B cell (primary cell): Measurements from ENCODE around the gene TUBA3C. TPM values are rescaled to one million over a fixed set of nuclear protein-coding genes. Genes with fewer than 3 reads are reported as not detected.

Experiments used
- ATAC-seq: fragments of 200-7000 bp; cut with Tn5 transposase; one replicate; pipeline ENCODE4 v1.10.0; 2021; ENCODE audit warnings: low read depth, mild to moderate bottlenecking, moderate number of reproducible peaks, moderate library complexity
- CTCF ChIA-PET: fragments of 350-600 bp; sonication (Branson Sonifier 250); formaldehyde crosslinking; loops from one replicate; lab custom pipeline; 2021; ENCODE audit warnings: antibody characterized with exemption, inconsistent platforms; lab: Charles Lee
- POLR2A ChIA-PET: fragments of 350-600 bp; sonication (Branson Sonifier 250); formaldehyde crosslinking; loops from one replicate; lab custom pipeline; 2021; ENCODE audit warnings: antibody characterized with exemption; lab: Charles Lee
- DNase-seq: peaks from one replicate; pipeline ENCODE4 v3.0.0; 2013
- H2AFZ ChIP-seq: 2 replicates; pipeline ENCODE4 v1.6.1; 2012; ENCODE audit warnings: mild to moderate bottlenecking, low read depth, low read length; ENCODE audit not compliant: insufficient read depth, poor library complexity, severe bottlenecking
- H3K27ac ChIP-seq, 2 donors: 1 replicate in 1 of 2; 2 replicates in 1 of 2; pipeline ENCODE4 v1.5.1; 2012 to 2013; ENCODE audit warnings: low read length in 2 of 2, mild to moderate bottlenecking in 2 of 2, moderate library complexity in 1 of 2
- H3K27me3 ChIP-seq, 4 experiments: fragments of 200-600 bp in 1 of 4; sonication (generic) in 1 of 4; replicated peaks in 1 of 4; 1 replicate in 2 of 4; 2 replicates in 2 of 4; pipeline versions ENCODE4 v1.6.1 to v1.7.0; 2013 to 2016; ENCODE audit warnings: low read length in 3 of 4, mild to moderate bottlenecking in 2 of 4, mixed read lengths in 1 of 4, moderate library complexity in 1 of 4; ENCODE audit not compliant: insufficient read depth in 4 of 4, control insufficient read depth in 3 of 4; ENCODE audit errors: control extremely low read depth in 1 of 4
- H3K36me3 ChIP-seq, 2 experiments: replicated peaks in 1 of 2; 1 replicate in 1 of 2; 2 replicates in 1 of 2; pipeline versions ENCODE4 v1.6.1 to v1.7.1; 2013; ENCODE audit warnings: low read length in 1 of 2; ENCODE audit not compliant: insufficient read depth in 2 of 2, control insufficient read depth in 1 of 2; ENCODE audit errors: control extremely low read depth in 1 of 2, extremely low read depth in 1 of 2
- H3K4me1 ChIP-seq, 2 donors: fragments of 200-600 bp in 1 of 2; sonication (generic) in 1 of 2; 1 replicate in 1 of 2; 2 replicates in 1 of 2; pipeline versions ENCODE4 v1.5.1 to v1.6.1; 2013 to 2017; ENCODE audit warnings: low read length in 2 of 2; ENCODE audit not compliant: control insufficient read depth in 2 of 2, insufficient read depth in 2 of 2
- H3K4me2 ChIP-seq: replicated peaks from 2 replicates; pipeline ENCODE3; 2012; ENCODE audit warnings: mild to moderate bottlenecking, low read depth, low read length; ENCODE audit not compliant: poor library complexity, severe bottlenecking
- H3K4me3 ChIP-seq, 5 experiments: fragments of 200-600 bp in 1 of 5; sonication (generic) in 1 of 5; 1 replicate in 3 of 5; 2 replicates in 2 of 5; pipeline versions ENCODE4 v1.5.1 to v1.7.0; 2011 to 2016; ENCODE audit warnings: low read length in 4 of 5, mild to moderate bottlenecking in 4 of 5, low read depth in 2 of 5, control low read depth in 1 of 5, moderate library complexity in 1 of 5; ENCODE audit not compliant: insufficient read depth in 1 of 5; ENCODE audit errors: control extremely low read depth in 1 of 5, extremely low read depth in 1 of 5
- H3K79me2 ChIP-seq: fragments of 200-600 bp; sonication (generic); one replicate; pipeline ENCODE4 v1.6.0; 2016; ENCODE audit warnings: low read length; ENCODE audit not compliant: control insufficient read depth, insufficient read depth
- H3K9ac ChIP-seq: fragments of 200-600 bp; sonication (generic); 2 replicates; pipeline ENCODE4 v1.6.1; 2017; ENCODE audit warnings: mild to moderate bottlenecking, low read length, moderate library complexity
- H3K9me3 ChIP-seq, 3 donors: one replicate each; pipeline versions ENCODE4 v1.6.1 to v1.7.1; 2013; ENCODE audit warnings: low read length in 2 of 3; ENCODE audit not compliant: control insufficient read depth in 2 of 3, insufficient read depth in 1 of 3; ENCODE audit errors: control extremely low read depth in 1 of 3
- H4K20me1 ChIP-seq: 2 replicates; pipeline ENCODE4 v1.6.0; 2012; ENCODE audit warnings: mild to moderate bottlenecking, low read length; ENCODE audit not compliant: insufficient read depth, control insufficient read depth, poor library complexity, severe bottlenecking
- H3K27ac Mint-ChIP-seq: one replicate; pipeline ENCODE4 v1.8.0; 2021; ENCODE audit warnings: mixed read lengths
- H3K27me3 Mint-ChIP-seq: one replicate; pipeline ENCODE4 v1.8.0; 2021; ENCODE audit warnings: mixed read lengths
- H3K4me1 Mint-ChIP-seq: one replicate; pipeline ENCODE4 v1.8.0; 2021; ENCODE audit warnings: mixed read lengths
- H3K4me3 Mint-ChIP-seq: one replicate; pipeline ENCODE4 v1.8.0; 2021; ENCODE audit warnings: mixed read lengths
- H3K9me3 Mint-ChIP-seq: one replicate; pipeline ENCODE4 v1.8.0; 2022; ENCODE audit warnings: mixed read lengths; ENCODE audit not compliant: insufficient read depth
- CTCF ChIP-seq: fragments of 200-600 bp; IDR thresholded peaks from one replicate; pipeline ENCODE4 v1.8.0; 2022; ENCODE audit warnings: antibody characterized with exemption, mild to moderate bottlenecking
- EZH2 ChIP-seq: IDR thresholded peaks from 2 replicates; pipeline ENCODE4 v1.6.1; 2012; ENCODE audit warnings: borderline replicate concordance, low read depth, mild to moderate bottlenecking, moderate library complexity, low read length; ENCODE audit not compliant: insufficient read depth, poor library complexity, severe bottlenecking
- WGBS: methylation state at CpG from one replicate; pipeline ENCODE4 v1.1.5; 2013; ENCODE audit warnings: missing lambda C conversion rate; ENCODE audit not compliant: insufficient coverage; 5-methylcytosine and 5-hydroxymethylcytosine counted together
- intact Hi-C: fragments of 100-400 bp; cut with micrococcal nuclease; formaldehyde crosslinking; loops from one replicate; pipeline ENCODE4 v1.10.0; 2022
- polyA plus RNA-seq: library from polyadenylated mRNA; depleted of rRNA; stranded (reverse); fragments of >200 nt; gene quantifications from 2 replicates; pipeline ENCODE4 v1.2.3, GENCODE V29; 2012
- total RNA-seq, 2 donors: library from RNA; stranded (reverse); fragments of 120-200 nt in 1 of 2; gene quantifications; 1 replicate in 1 of 2; 2 replicates in 1 of 2; pipeline versions ENCODE4 v1.2.3 to v1.2.4, GENCODE V29; 2013 to 2022

Gene TUBA3C
- total and polyA plus RNA-seq, 2 donors (not counting 1 experiment from before 2014, with no cell fraction given), result not detected

- H3K27me3 Mint-ChIP-seq, result no peaks in the 10 kb centered on the region
- no peak overlapping the region for H3K4me3 Mint-ChIP-seq
- WGBS, result 84% methylated on average over 11 of the region's 14 CpGs
- H3K27me3 ChIP-seq, result no peaks in the 10 kb centered on the region
- H3K79me2 ChIP-seq, result no peaks in the 10 kb centered on the region
- TF ChIP-seq EZH2 (no peak), CTCF (no peak)
- H3K4me2 ChIP-seq, result no peak overlapping the region
- CTCF ChIA-PET, result no interaction called here
- no peaks in the 10 kb centered on the region for H3K36me3 ChIP-seq
- H3K27ac ChIP-seq, result no peak overlapping the region
- no peaks in the 10 kb centered on the region for H3K9me3 Mint-ChIP-seq
- POLR2A ChIA-PET, result no interaction called here
- no peak for DNase-seq
- no peaks in the 10 kb centered on the region for H3K4me1 Mint-ChIP-seq
- no peak overlapping the region for H2AFZ ChIP-seq
- H4K20me1 ChIP-seq, result no peaks in the 10 kb centered on the region
- intact Hi-C loops, result no loop called here
- H3K4me1 ChIP-seq, result no peaks in the 10 kb centered on the region
- peaks cover 0 to 73% (median 0%) of the 10 kb centered on the region in 3 donors for H3K9me3 ChIP-seq
- no peak overlapping the region for H3K9ac ChIP-seq
- H3K4me3 ChIP-seq, result no peak overlapping the region
- no peak overlapping the region for H3K27ac Mint-ChIP-seq
- no peak for ATAC-seq
Observed at GRCh38 chr13:19156013-19156825, 25.4 kb downstream of the TUBA3C start.

- ATAC-seq (no peak), DNase-seq (no peak)
- WGBS, result 51% methylated on average over 5 of the region's 6 CpGs
- Histone ChIP-seq H3K27me3 (no peaks in the 10 kb centered on the region), H3K4me2 (no peak overlapping the region), H3K79me2 (no peaks in the 10 kb centered on the region), H3K27ac (no peak overlapping the region), H3K36me3 (no peaks in the 10 kb centered on the region), H4K20me1 (no peaks in the 10 kb centered on the region), H3K9me3 (peaks cover 0 to 73% (median 0%) of the 10 kb centered on the region in 3 donors), H3K9ac (no peak overlapping the region), H3K4me3 (no peak overlapping the region), H3K4me1 (no peaks in the 10 kb centered on the region), H2AFZ (no peak overlapping the region)
- ChIA-PET CTCF (interaction anchor here (0.6 kb wide), 1 partner anchor 1009 kb away, joined by 3 read pairs; no protein-coding TSS in a partner anchor), POLR2A (no interaction called here)
- no peak overlapping the region for H3K4me3 Mint-ChIP-seq
- no peak for TF ChIP-seq CTCF
- no peak for TF ChIP-seq EZH2
- intact Hi-C loops, result no loop called here
- H3K27ac Mint-ChIP-seq, result no peak overlapping the region
- H3K9me3 Mint-ChIP-seq, result no peaks in the 10 kb centered on the region
- no peaks in the 10 kb centered on the region for H3K27me3 Mint-ChIP-seq
- no peaks in the 10 kb centered on the region for H3K4me1 Mint-ChIP-seq
Observed at GRCh38 chr13:19155321-19155861, 26.2 kb downstream of the TUBA3C start.
